Adrenal gland (tissue), 5 donors: ENCODE measurements around the gene MRPS2.

Source experiments
- POLR2A ChIP-seq, 2 donors: fragments of 450-650 bp; IDR thresholded peaks; one replicate each; pipeline ENCODE4 v1.6.1; 2017; ENCODE audit warnings: antibody characterized with exemption in 2 of 2, mild to moderate bottlenecking in 2 of 2, moderate library complexity in 1 of 2
- TF ChIP-seq, protein P1 (sequence below), 6 experiments: fragments of 450-650 bp in 4 of 6; fragments of 200-600 bp in 2 of 6; sonication (generic) in 1 of 6; IDR thresholded peaks; 1 replicate in 5 of 6; 2 replicates in 1 of 6; pipeline versions ENCODE4 v1.5.1 to v1.8.0; 2016 to 2021; ENCODE audit warnings: antibody characterized with exemption in 6 of 6, mild to moderate bottlenecking in 2 of 6, moderate library complexity in 1 of 6
- donor health status: DM: no; HTN: no; CAD: no.

DNA sequence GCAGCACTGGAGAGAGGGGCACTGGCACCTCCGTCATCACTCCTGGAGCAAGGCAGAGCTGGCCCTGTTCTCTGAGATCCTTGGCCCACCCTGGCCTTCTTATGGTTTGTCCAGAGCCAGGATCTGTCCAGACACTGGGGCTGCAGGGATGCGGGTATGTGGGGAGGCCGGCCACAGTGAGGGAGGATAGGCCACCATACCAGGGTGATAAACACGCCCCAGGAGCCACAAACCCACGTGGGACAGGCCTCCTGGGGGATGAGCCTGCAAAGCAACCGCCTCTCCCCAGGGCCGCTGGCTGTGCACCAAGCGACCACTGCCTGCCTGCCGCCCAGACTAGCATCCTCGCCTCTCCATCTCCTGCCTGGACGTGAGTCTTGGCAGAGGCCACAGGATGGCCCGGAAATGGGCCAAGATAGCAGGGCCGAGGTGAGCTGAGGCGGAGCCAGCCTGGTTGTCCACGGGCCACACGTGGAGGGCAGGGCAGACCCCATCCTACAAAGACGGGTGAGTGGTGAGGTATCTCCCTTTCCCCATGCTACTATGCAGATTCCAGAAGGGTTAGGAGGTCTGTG, 49.9 kb downstream of the MRPS2 start:
- TF ChIP-seq, protein P1, sequence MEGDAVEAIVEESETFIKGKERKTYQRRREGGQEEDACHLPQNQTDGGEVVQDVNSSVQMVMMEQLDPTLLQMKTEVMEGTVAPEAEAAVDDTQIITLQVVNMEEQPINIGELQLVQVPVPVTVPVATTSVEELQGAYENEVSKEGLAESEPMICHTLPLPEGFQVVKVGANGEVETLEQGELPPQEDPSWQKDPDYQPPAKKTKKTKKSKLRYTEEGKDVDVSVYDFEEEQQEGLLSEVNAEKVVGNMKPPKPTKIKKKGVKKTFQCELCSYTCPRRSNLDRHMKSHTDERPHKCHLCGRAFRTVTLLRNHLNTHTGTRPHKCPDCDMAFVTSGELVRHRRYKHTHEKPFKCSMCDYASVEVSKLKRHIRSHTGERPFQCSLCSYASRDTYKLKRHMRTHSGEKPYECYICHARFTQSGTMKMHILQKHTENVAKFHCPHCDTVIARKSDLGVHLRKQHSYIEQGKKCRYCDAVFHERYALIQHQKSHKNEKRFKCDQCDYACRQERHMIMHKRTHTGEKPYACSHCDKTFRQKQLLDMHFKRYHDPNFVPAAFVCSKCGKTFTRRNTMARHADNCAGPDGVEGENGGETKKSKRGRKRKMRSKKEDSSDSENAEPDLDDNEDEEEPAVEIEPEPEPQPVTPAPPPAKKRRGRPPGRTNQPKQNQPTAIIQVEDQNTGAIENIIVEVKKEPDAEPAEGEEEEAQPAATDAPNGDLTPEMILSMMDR (IDR thresholded peaks at IDR 0.05) = no peak
- TF ChIP-seq POLR2A (IDR thresholded peaks at IDR 0.05) = no peak
